BLaER1 treated with 17β-estradiol and CSF1 and Interleukin-3, amounts not matched to agents 10 nM and 100 nM (cell line): ENCODE data around the gene TTF1.

ENCODE experiments used
- H3K27ac ChIP-seq, 11 experiments: shearing (Covaris generic); formaldehyde crosslinking; 2 replicates each; pipeline ENCODE4 v1.8.1; 2022
- H3K27me3 ChIP-seq, 11 experiments: shearing (Covaris generic); formaldehyde crosslinking; 2 replicates each; pipeline ENCODE4 v1.8.1; 2022
- H3K36me3 ChIP-seq, 11 experiments: shearing (Covaris generic); formaldehyde crosslinking; 2 replicates each; pipeline ENCODE4 v1.8.1; 2022
- H3K4me1 ChIP-seq, 10 experiments: shearing (Covaris generic); formaldehyde crosslinking; 2 replicates each; pipeline ENCODE4 v1.8.1; 2022
- H3K4me2 ChIP-seq, 11 experiments: shearing (Covaris generic); formaldehyde crosslinking; 2 replicates each; pipeline ENCODE4 v1.8.1; 2022
- H3K4me3 ChIP-seq, 10 experiments: shearing (Covaris generic); formaldehyde crosslinking; 2 replicates each; pipeline ENCODE4 v1.8.1; 2022
- H3K9ac ChIP-seq, 11 experiments: shearing (Covaris generic); formaldehyde crosslinking; 2 replicates each; pipeline ENCODE4 v1.8.1; 2022
- H3K9me3 ChIP-seq, 11 experiments: shearing (Covaris generic); formaldehyde crosslinking; replicated peaks in 1 of 11; 2 replicates each; pipeline ENCODE4 v1.8.1; 2022
- H4K20me1 ChIP-seq, 11 experiments: shearing (Covaris generic); formaldehyde crosslinking; 2 replicates each; pipeline ENCODE4 v1.8.1; 2022
- Cebpa-rat ChIP-seq, 11 experiments: shearing (Covaris generic); IDR thresholded peaks; 2 replicates each; pipeline ENCODE4 v1.8.1; 2022

Gene TTF1, protein sequence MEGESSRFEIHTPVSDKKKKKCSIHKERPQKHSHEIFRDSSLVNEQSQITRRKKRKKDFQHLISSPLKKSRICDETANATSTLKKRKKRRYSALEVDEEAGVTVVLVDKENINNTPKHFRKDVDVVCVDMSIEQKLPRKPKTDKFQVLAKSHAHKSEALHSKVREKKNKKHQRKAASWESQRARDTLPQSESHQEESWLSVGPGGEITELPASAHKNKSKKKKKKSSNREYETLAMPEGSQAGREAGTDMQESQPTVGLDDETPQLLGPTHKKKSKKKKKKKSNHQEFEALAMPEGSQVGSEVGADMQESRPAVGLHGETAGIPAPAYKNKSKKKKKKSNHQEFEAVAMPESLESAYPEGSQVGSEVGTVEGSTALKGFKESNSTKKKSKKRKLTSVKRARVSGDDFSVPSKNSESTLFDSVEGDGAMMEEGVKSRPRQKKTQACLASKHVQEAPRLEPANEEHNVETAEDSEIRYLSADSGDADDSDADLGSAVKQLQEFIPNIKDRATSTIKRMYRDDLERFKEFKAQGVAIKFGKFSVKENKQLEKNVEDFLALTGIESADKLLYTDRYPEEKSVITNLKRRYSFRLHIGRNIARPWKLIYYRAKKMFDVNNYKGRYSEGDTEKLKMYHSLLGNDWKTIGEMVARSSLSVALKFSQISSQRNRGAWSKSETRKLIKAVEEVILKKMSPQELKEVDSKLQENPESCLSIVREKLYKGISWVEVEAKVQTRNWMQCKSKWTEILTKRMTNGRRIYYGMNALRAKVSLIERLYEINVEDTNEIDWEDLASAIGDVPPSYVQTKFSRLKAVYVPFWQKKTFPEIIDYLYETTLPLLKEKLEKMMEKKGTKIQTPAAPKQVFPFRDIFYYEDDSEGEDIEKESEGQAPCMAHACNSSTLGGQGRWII

DNA sequence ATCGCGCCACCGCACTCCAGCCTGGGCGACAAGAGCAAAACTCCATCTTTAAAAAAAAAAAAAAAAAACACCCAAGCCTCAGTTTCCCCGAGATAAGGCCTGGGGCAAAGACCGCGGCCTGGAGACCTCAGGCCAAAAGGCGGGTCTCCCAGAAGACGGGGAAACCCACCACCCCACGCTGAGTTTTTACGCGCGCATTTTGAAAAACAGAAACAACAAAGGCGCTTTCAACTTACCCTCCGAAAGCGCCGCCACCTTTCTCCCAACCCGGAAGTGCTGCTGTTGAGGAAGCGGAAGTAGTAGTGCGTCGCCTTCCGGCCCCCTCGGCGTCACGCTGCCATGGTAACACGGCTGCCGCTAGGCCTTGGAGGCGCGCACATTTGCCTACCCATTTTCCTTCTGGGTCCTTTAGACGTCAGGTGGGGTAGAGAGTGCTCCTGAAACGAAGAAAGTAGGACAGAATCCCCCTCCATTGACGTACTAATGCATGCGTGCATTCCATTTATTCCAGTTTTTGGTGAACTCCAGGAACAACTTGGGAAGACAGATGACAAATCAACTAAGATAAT, at the start of gene TTF1:
TSS of gene TTF1 (minus strand) at position 287 of the 569 bp plus-strand sequence. CDS start 4,019 bp downstream, outside the sequence.
- H3K36me3 ChIP-seq, result peaks cover 12 to 22% (median 21%) of the 10 kb centered on the region in 11 experiments
- peak within 1 kb of the TSS; percentile 82 to 99 (median 91) for H3K9ac ChIP-seq
- H4K20me1 ChIP-seq, result peaks cover 0 to 28% (median 13%) of the 10 kb centered on the region in 11 experiments; a peak in 16 of 22 replicates
- H3K4me3 ChIP-seq, result peak within 1 kb of the TSS; percentile 71 to 94 (median 85)
- peak within 1 kb of the TSS; percentile 81 to 98 (median 94) for H3K4me2 ChIP-seq
- H3K4me1 ChIP-seq, result peaks cover 51 to 75% (median 63%) of the 10 kb centered on the region in 10 experiments
- no peak for TF ChIP-seq Cebpa-rat (IDR thresholded peaks at IDR 0.05)
- no peaks in the 10 kb centered on the region for H3K9me3 ChIP-seq
- peaks cover 21 to 32% (median 26%) of the 10 kb centered on the region in 11 experiments for H3K27me3 ChIP-seq
- peak within 1 kb of the TSS; percentile 58 to 97 (median 89); a peak in 21 of 22 replicates for H3K27ac ChIP-seq

DNA sequence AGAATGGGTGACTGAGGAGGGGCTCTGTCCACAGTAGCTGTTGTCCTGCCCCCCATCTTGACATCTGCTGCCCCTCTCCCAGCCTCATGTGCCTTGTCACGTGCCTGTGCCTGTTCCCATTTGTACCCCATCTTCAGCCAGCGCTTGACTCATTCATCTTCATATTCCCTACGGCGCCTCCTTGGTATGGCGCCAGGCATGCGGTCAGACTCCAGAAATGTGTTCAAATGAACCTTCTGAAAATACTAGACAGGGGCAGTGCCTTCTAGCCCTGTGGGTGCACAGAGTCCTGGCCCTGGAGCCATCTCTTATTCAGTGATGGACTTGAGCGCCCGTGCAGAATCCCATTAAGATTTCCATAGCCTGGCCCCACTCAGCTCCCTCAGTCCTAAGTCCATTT, 49.6 kb upstream of the TTF1 start:
- H3K27ac ChIP-seq, result no peak overlapping the region
- no peak overlapping the region for H3K4me2 ChIP-seq
- H3K9me3 ChIP-seq, result no peaks in the 10 kb centered on the region
- no peak overlapping the region for H3K9ac ChIP-seq
- H4K20me1 ChIP-seq, result no peaks in the 10 kb centered on the region; a peak in 1 of 22 replicates
- no peak overlapping the region for H3K4me3 ChIP-seq
- no peaks in the 10 kb centered on the region for H3K4me1 ChIP-seq
- no peak for TF ChIP-seq Cebpa-rat (IDR thresholded peaks at IDR 0.05)
- H3K27me3 ChIP-seq, result no peaks in the 10 kb centered on the region
- no peaks in the 10 kb centered on the region for H3K36me3 ChIP-seq

DNA sequence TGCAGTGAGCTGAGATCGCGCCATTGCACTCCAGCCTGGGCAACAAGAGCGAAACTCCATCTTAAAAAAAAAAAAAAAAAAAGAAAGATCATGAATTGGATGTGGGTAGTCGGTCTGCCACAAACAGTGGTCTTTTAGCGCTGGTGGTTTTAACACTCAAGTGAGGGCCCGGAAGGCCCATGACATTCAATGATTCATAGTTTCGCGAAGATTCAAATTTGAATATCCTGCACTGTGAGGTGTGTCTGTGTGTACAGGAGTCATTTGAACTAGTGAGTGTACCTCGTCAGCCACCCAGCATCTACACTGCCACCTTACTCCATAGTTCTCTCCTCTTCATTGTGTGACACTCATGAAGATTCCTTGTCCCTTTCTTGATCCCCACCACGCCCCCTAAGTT, 44.6 kb upstream of the TTF1 start:
- no peaks in the 10 kb centered on the region for H3K36me3 ChIP-seq
- no peaks in the 10 kb centered on the region for H3K27me3 ChIP-seq
- TF ChIP-seq Cebpa-rat (IDR thresholded peaks at IDR 0.05), result no peak
- no peak overlapping the region for H3K27ac ChIP-seq
- no peaks in the 10 kb centered on the region for H3K4me1 ChIP-seq
- no peaks in the 10 kb centered on the region for H3K9me3 ChIP-seq
- no peak overlapping the region for H3K4me2 ChIP-seq
- H3K4me3 ChIP-seq, result no peak overlapping the region
- no peaks in the 10 kb centered on the region for H4K20me1 ChIP-seq
- no peak overlapping the region for H3K9ac ChIP-seq

DNA sequence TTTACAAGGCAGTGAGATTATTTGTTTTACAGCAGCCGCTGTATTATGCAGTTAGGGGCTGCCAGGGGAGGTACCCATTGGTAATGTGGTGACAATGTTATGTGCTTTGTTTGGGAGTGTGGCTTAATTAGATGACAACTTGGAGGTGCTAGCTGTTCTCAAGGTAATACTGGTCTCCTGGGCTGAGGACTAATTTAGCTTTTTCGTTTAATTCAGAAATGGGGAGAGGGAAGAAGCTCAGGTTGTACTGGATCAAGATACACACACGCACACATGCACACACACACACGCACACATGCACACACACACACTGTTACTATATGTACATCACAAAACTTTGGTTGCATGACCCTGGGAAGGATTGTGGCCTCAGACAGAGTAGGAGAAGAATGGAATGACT, 41.3 kb upstream of the TTF1 start:
- H3K27me3 ChIP-seq, result no peaks in the 10 kb centered on the region
- H3K27ac ChIP-seq, result no peak overlapping the region
- no peaks in the 10 kb centered on the region for H4K20me1 ChIP-seq
- H3K9ac ChIP-seq, result no peak overlapping the region
- no peak overlapping the region for H3K4me2 ChIP-seq
- no peak for TF ChIP-seq Cebpa-rat (IDR thresholded peaks at IDR 0.05)
- no peaks in the 10 kb centered on the region for H3K9me3 ChIP-seq
- H3K36me3 ChIP-seq, result no peaks in the 10 kb centered on the region
- H3K4me1 ChIP-seq, result no peaks in the 10 kb centered on the region; a peak in 1 of 20 replicates
- H3K4me3 ChIP-seq, result no peak overlapping the region

DNA sequence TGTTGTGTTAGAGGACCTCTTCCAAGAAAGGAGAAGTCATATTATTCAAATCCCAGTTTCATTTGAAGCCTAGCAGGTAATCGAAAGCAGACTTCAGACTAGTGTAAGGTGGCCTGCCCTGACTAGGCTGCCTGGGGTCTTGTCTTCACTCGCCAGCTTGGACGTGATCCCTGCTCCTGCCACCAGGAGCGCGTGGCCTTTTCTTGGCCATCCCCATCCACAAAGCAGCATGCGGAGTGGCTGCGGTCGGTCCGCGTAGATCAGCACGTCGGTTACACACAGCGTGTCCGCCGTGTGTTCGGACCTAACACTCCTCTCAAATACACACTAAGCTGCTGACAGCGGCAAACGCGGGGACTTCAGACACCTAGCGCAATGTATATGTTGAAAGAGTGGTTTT, 40.7 kb upstream of the TTF1 start:
- no peaks in the 10 kb centered on the region for H3K27me3 ChIP-seq

DNA sequence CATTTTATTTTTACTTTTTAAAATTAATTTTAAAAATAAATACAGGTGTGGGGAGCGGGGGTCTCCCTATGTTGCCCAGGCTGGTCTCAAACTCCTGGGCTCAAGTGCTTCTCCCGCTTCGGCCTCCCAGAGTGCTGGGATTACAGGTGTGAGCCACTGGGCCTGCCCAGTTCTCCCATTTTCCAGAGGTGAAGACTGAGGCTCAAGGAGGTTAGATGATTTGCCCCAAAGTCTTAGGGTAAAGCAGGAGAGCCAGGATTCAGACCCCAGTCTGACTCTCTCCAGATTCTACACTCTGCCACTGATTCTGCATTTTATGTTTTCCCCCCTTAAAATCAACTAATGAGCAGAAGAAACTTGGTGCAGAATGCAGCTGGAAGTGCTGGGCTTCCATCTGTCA, 40.2 kb upstream of the TTF1 start:
- TF ChIP-seq Cebpa-rat (IDR thresholded peaks at IDR 0.05), result no peak
- Histone ChIP-seq H3K9ac (no peak overlapping the region), H3K9me3 (no peaks in the 10 kb centered on the region), H3K27me3 (no peaks in the 10 kb centered on the region), H3K4me3 (no peak overlapping the region), H3K36me3 (no peaks in the 10 kb centered on the region), H3K27ac (no peak overlapping the region), H4K20me1 (no peaks in the 10 kb centered on the region), H3K4me2 (no peak overlapping the region), H3K4me1 (no peaks in the 10 kb centered on the region; a peak in 1 of 20 replicates)

More for the DNA sequence above, 40.7 kb upstream of the TTF1 start:
- no peaks in the 10 kb centered on the region for H4K20me1 ChIP-seq
- H3K36me3 ChIP-seq, result no peaks in the 10 kb centered on the region
- no peak overlapping the region for H3K4me2 ChIP-seq
- TF ChIP-seq Cebpa-rat (IDR thresholded peaks at IDR 0.05), result no peak
- H3K9ac ChIP-seq, result no peak overlapping the region
- H3K9me3 ChIP-seq, result no peaks in the 10 kb centered on the region
- H3K4me1 ChIP-seq, result no peaks in the 10 kb centered on the region; a peak in 1 of 20 replicates
- no peak overlapping the region for H3K27ac ChIP-seq
- H3K4me3 ChIP-seq, result no peak overlapping the region

DNA sequence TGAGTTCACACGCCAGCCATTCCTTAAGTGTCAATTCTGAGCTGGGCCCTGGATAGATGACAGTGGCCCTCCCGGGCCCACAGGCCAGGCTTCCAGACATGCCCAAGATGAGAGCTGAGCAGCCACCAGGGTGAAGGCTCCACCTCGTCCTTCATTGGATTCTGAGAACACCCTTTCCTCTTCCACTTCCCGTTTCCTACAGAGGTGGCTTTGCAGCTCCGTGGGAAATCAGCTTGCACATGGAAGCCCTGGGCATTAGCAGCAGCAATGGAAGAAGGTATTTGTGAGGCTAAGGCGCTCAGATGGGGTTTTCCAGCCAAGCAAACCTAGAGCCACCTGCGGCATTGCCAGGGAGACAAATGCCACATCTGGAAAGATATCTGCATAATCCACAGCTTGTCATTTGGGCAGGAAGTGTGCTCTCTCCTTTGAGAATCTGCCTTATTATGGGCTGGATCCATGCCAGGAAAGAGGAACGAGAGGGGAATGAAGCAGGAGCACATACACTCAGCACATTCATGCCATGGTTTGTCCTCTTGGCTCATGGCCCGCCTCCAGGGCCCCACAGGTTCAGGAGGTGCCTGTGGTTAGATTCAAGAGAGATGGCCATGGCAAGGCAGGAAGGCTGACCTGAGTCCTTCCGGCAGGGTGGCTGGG, 37.4 kb upstream of the TTF1 start:
- Histone ChIP-seq H3K4me1 (peaks cover 0 to 3% (median 0%) of the 10 kb centered on the region in 10 experiments; a peak in 3 of 20 replicates), H3K4me2 (no peak overlapping the region), H3K4me3 (no peak overlapping the region), H3K9me3 (no peaks in the 10 kb centered on the region), H3K9ac (no peak overlapping the region), H3K27ac (no peak overlapping the region), H3K27me3 (no peaks in the 10 kb centered on the region), H4K20me1 (no peaks in the 10 kb centered on the region), H3K36me3 (no peaks in the 10 kb centered on the region)
- TF ChIP-seq Cebpa-rat (IDR thresholded peaks at IDR 0.05), result no peak

DNA sequence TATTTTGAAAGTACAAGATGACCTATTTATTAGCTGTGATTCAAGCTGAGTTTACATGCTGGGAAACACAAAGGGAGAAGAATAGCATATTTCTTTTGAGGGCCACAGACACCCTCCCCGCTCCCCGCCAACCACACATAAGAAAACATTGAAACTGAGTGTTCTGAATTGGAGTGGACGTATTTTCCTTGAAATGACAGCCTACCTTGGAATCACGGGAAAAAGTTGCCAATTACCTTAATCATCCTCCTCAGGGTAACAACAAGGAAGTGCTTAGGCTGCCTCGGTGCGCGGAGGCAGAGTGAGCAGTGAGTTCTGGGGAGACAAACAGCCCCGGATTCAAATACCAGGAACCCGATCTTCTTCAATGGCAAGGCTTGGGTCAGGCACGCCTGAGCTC, 34.8 kb upstream of the TTF1 start:
- Histone ChIP-seq H3K4me2 (no peak overlapping the region), H4K20me1 (no peaks in the 10 kb centered on the region), H3K9ac (no peak overlapping the region), H3K4me1 (peaks cover 0 to 5% (median 0%) of the 10 kb centered on the region in 10 experiments; a peak in 3 of 20 replicates), H3K36me3 (no peaks in the 10 kb centered on the region), H3K27me3 (no peaks in the 10 kb centered on the region), H3K9me3 (no peaks in the 10 kb centered on the region), H3K4me3 (no peak overlapping the region), H3K27ac (no peak overlapping the region)
- TF ChIP-seq Cebpa-rat (IDR thresholded peaks at IDR 0.05), result no peak
